IPS-11a (cell line): ENCODE data around the gene SUPT3H.

ENCODE experiments used
- H3K4me3 ChIP-seq: one replicate; pipeline ENCODE4 v1.5.1; 2013; ENCODE audit warnings: low read depth, low read length, control low read depth

SUPT3H gene

DNA sequence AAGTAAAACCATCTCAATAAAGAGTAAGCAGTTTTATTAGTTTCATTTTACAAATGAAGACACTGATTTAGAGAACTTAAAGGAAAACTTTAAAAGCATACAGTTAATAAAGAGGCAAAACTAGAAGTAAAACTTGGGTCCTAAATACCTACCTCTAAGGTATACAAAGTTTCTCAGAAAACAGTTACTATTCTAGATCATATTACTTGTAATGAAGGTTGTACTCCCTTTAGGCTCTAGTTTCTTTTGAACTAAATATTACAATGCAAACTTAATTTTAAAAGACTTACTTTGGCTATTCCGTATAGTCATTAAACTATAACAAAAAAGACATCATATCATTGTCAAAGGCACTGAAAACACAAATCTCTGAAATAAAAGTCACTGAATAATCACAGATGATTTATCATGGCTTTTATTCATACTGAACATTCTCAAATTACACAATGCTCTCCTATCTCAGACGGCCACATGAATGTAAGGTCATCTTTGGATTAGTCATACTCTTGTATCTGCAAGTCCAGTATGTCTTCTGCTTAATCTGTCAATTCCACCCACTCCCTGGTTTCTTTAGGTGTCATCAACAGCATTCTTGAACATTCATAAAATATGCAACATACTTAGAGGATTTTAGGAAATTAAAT, 411.2 kb downstream of the SUPT3H start:
- H3K4me3 ChIP-seq = no peak overlapping the region

DNA sequence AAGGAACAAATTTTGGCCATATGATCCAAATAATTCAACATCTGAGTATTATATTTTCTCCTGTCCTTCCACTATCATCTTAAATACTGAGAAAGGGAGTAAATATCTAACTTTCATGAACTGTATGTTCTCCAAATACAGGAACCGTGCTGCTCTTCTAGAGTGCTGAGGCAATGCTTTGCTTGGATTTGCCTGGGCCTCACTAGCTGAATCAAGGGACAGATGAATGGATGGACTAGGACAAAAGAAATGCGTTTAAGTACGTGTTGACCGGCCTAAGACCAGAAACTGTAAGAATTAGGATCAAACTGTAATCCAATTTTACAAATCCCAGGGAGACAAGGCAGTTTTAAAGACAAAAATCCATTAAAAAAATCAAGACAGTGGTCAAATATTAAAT, 412.0 kb downstream of the SUPT3H start:
- H3K4me3 ChIP-seq = no peak overlapping the region

DNA sequence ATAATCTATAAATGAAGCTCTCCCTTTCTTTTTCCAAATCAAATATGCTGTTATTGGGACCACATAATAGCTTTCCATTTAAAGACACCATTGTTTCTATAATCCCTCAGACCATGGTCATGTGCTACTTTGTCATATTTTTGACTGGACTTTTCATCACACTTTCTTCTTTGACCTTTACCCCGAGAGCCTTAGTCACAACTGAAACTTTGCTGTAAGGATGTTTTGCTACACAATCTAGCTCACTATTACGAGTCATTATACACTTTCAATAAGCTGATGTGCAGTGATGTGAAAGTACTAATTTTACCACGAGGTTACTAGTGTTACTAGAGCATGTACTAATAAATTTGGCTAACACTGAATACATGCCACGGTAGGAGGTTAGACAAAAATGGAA, 416.8 kb downstream of the SUPT3H start:
- H3K4me3 ChIP-seq = no peak overlapping the region

DNA sequence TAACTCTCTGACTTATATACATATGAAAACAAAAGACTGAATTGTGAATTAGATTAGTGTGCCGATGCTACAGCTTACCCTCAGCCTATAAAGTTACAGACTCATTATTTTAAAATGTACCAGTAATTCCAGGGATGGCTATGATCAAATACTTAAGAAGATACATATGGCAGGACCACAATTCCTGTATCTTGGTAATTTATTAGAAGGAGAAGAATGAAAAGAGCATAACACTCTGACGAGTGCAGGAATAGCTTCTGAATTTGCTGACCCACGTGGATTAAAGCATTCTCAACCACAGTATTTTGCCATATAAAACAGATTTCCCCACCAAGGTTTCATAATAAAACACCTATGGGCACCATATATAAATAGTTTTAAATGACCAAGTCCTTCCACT, 418.1 kb downstream of the SUPT3H start:
- no peak overlapping the region for H3K4me3 ChIP-seq

DNA sequence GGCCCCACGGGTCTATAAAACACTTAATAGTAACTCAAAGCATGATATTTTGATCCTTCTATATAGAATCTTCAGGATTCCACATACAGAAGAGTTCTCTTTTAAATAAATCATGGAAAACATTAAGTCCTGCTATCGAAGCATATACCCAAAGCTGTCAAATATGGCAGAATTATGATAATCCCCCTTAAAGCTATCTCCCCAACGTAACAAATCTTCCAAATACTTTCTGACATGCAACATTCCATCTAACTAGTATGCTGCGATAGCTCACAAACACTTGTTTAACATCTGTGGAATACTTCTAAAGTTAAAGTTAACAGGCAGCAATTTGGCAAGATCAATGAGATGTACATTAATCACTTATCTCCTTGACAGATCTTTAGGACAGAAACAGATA, 420.6 kb downstream of the SUPT3H start:
- no peak overlapping the region for H3K4me3 ChIP-seq

DNA sequence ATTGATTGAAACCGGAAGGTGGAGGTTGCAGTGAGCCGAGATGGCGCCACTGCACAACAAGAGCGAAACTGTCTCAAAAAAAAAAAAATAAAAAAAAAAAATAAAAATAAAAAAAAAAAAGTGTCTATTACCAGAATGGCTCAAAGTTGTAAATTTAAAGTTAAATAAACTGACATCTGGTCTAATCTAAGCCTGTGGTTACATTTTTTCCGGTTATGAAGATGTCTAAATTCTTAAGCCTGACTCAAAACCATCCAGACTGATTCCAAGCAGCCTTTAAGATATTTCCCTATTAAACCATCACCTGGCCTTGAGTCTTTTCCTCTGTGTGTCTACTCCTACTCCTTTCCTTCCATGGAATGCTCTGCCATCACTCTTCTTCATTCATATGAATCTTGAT, 421.3 kb downstream of the SUPT3H start:
- no peak overlapping the region for H3K4me3 ChIP-seq

DNA sequence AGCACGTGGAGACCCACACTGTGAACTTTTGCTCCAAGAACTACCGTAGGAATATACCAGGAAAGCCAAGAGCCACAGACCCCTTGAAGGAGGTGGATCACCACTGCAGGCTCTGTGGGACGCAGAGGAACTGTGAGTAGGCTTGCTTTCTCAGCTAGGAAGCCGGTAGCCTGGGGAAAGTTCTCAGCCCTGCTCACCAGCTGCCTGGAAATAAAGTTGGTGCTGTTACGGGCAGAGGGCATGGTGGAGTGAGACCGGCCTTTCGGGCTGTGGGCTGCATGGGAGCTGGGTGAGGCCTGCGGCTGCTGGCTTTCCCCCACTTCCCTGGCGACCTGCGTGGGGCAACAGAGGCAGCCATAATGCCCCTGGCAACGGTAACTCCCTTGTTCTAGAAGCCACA, 422.6 kb downstream of the SUPT3H start:
- no peak overlapping the region for H3K4me3 ChIP-seq

DNA sequence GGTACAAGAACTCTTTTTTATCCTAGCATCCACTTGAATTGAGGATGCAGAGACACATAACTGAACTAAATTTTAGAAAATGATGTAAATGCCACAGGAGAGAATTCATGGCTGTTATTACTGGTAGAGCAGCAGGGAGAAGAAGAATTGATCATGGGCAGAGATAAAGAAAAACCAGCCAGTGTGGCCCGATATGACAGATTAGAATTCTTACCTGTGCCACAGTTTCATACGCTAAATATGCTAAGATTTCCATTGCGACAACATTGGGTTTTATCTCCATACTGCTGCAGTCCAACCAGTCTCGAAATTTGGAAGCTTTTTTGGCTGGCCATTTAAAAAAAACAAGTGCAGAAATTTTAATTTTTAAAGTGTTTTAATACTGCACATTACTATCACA, 423.5 kb downstream of the SUPT3H start:
- H3K4me3 ChIP-seq = no peak overlapping the region

DNA sequence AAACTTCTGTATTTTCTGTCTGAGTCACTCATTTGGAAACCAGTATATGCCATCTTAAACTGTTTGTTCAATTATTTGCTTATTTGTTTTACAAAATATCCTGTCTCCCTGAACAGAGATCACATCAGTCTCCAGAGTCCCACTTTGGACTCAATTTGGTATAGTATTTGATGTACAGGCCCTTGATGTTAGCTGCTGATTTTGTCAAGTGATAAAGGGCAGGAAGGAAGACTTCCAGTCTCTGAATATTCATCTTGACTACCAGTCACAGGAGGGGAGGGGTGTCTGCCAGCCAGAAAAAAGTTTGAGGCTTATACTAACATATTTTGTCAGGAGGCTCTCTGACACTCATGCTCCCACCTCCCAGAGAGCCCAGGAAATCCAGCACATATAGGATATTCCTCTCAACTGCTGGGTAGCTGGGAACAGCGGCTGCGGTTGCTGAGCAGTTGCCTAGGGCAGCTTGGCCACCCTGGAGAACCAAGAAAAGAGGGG, 426.4 kb downstream of the SUPT3H start:
- no peak overlapping the region for H3K4me3 ChIP-seq

DNA sequence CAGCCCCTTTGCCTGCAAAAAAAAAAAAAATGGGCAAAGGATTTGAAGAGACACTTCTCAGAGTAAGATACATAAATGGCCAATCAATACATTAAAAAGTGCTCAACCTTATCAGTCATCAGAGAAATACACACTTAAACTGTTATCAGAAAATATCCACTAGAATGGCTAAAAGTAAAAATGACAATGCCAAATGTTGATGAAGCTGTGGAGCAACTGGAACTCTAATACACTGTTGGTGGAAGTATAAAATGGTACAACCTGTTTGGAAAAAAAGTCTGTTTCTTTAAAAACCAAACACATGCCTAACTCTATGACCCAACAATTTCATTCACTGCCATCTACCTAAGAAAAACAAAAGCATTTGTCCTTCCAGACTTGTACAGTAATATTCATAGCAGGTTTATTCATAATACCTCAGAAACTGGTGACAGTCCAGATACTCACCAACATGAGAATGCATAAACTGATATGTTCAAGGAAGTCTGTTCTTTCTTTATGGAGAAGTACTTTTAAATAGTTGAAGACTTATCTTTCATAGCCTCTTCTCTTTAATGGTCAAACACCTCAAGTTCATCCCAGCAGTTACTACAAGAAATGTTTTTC, 428.0 kb downstream of the SUPT3H start:
- H3K4me3 ChIP-seq = no peak overlapping the region

DNA sequence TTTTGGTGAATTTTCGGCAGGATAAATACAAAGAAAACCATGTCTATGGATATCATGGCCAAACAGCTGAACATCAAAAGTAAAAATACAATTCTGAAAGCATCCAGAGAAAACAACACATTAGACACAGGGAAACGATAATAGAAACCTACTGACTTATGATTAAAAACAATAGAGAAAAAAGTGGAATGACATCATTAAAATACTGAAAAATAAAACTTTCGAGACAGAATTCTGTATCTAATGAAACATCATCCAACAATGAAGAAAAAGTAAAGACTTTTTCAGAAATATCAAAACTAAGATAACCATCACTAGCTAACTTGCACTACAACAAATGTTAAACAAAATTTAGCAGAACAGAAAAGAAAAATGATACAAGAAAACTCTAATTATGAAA, 434.2 kb downstream of the SUPT3H start:
- H3K4me3 ChIP-seq = no peak overlapping the region

DNA sequence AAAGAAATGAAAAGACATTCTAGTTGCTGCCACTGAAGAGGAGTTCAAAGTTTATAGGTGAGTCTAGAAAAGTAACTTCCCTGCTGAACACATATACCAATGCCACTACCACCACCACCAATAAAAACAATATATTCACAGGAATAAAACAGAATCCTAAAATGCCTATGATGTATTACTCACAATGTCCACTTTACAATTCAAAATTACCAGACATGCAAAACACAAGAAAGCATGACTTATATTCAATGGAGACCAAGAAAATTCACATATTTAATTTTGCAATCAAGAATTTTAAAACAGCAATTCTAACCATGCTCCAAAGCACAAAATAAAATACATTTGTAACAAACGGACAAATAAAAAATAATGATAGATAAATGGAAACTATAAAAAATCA, 434.9 kb downstream of the SUPT3H start:
- H3K4me3 ChIP-seq = no peak overlapping the region

DNA sequence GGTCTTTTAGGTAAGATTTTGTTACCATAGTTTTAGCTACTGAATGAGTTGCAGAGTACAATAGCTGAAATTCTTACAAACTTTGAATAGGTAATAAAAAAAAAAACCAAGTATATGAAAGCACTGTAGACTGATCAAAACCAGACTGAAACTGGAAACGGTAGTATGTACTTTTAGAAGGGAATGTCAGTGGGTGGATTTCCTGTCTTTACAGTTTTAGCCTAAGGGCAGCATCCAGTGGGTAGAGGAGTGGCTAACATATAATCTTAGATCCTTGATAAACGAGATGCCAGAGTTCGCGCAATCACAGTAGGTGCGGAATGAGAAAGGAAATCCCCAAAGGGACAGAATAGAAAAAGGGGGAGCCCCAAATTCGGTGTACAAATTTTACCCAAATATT, 435.5 kb downstream of the SUPT3H start:
- no peak overlapping the region for H3K4me3 ChIP-seq

DNA sequence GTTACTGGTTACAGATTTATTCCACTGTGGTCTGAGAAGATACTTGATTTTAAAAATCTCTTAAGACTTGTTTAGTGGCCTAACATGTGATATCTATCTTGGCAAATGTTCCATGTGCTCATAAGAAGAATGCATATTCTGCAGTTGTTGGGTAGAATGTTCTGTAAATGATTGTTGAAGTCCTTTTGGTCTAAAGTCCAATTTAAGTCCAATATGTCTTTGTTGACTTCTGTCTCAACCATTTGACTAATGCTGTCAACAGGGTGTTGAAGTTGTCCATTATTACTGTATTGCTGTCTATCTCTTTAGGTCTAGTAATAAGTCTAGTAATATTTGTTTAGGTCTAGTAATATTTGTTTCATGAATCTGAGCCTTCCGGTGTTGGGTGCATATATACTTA, 437.4 kb downstream of the SUPT3H start:
- H3K4me3 ChIP-seq = no peak overlapping the region

DNA sequence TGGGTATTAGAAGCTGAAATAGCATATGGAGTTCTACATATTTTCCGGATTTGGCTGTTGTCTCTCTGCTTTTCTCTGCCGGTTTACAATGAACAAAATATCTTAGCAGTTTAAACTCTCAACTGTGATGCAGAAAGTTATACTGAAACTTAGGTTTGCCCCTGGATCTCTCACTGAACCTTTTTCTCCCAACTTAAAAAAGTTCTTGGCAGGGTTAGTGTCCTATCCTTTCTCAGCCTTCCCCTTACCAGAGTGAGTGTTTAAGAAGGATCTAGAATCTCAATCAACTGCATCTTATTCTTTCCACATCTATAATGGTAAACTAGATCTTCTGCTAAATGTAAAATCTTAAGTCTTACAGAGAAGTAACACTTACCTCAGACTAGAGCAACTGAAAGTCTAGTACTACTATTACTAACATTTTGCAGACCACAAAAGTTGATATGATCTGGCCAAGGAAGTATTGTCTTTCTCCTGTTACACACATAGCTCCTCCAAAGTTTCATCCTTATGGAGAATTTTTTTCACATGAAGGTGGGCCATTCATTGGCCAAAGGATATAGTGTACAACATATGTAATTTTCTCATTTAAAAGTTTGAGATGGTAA, 441.9 kb downstream of the SUPT3H start:
- H3K4me3 ChIP-seq = no peak overlapping the region

DNA sequence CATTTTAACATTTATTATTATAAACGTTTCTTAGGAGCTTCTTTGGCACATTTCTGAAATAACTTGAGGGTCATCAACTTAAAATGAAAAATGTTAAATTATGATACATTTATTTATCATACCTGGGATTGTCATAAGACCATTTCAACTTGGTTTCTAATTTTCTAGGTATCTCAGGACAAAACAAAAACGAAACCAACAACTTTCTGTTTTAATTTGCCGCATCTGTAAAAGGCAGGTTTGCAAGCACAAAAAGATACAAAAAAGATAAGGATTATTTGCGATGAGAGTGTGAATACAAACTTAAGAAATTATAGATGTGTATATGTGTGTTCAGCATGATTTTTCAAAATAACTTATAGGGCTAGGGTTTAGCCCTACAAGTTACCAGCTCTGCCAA, 444.6 kb downstream of the SUPT3H start:
- H3K4me3 ChIP-seq = no peak overlapping the region

DNA sequence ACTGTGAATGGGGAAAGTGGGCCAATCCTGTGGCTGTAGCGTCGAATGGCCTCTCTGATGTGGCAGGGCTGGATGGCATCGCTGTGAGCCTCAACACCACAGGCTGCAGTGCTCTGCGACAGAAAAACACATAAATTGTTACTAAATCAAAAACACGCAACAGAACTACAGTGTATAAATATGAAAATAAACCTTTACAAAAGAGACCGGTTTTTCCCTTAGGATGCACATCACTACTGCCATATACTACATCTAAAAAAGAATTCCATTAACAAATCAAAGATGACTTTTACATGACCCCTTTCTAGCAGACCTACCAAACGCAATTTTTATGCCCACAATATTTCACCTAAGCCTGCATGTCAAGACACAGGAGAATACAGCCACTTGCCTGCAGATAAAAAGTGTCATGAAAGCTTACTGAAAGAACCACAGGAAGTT, 445.1 kb downstream of the SUPT3H start:
- H3K4me3 ChIP-seq = no peak overlapping the region

DNA sequence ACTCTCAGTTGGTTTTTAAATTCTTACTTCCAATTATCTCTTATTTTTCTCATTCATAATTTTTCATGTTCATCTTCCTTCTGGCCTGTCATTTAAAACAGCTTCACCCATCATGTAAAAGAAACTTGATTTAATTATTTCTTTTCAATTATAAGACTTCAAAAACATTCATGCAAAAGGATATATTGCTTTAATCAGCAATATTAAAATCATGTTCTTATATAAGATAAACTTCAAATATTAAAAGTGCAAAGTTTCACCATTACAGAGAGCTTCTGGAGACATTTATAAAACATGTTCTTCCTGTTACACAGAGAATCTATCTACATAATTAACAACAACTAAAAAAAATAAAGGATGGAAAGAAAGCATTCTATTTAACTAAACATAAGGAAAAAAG, 446.3 kb downstream of the SUPT3H start:
- H3K4me3 ChIP-seq = no peak overlapping the region

DNA sequence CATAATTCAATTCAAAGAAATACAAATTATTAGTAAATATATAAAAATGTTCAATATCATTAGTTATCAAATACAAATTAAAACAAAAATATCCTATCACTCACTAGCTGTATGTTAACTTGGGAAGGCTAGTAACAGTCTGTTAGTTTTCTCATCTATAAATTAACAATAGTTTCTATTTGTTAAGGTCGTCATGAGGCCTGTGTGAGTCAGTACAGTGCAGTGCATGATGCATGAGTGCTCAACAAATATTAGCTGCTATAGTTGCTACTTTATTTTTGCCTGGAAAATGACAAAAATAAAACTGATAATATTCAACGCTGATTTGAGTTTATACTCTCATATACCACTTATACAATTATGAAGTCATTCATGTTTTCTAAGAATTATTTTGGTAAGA, 451.2 kb downstream of the SUPT3H start:
- no peak overlapping the region for H3K4me3 ChIP-seq

DNA sequence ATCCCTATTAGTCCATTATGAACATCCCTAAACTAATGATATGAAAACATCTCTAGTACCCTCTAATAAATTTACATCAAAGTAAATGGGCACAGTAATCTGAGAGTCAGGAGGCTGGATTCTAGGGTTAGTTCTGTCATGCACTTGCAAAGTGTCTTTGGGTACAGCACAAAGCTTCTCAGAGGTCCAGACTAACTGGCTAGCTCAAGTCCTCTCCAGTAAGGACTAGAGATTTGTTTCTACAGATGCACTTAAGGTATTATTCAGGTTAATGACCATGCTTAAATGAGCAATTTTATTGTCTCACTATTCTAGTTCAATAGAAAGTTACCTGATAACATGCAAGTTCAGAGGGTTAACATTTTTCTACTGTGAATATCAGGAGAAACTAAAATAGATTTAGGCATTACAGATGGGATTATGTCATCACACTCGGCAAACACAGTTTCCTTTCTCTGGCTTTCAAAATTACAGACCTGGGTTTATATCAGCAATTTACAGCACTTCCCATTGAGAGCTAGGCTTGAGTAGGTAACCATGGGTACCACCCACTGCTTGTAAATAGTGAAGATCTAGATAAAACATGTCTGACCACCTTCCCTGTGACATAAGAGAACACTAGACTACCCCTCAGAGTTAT, 452.5 kb downstream of the SUPT3H start:
- no peak overlapping the region for H3K4me3 ChIP-seq

DNA sequence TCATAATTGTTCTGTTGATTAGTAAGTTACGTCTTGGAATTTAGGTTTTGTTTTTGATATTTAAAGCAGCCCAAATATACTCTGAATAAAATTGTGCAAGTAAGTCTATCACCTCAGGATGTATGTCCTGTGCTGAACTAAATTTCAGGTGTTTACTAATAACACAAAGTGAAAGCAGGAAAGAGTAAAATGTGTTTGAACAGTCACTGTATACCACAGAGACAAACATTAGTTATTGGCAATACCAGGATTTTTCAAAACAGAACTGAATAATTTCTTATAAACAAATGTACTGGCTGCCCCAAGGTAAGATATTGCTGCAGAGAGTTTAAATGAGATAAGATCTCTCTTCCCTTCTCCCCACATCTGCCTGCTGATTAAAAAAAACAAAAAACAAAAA, 454.3 kb downstream of the SUPT3H start:
- no peak overlapping the region for H3K4me3 ChIP-seq

DNA sequence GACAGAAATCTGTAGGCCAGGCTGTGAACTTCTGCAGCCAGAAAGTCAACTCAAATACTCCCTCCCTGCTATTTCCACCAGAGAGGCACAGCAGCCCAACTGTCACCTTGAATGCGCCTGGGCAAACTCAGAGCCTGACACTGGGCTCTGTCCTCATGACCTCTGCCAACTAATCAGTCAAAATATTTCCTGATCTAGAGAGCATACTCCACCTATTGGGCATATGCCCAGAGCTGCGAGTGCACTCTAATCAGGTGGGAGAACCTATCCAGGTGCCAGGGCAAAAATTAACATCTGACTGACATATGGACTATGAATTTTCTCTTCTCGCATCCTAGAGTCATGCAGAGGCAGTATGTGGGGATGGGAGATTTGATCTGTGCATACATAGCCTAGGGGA, 455.9 kb downstream of the SUPT3H start:
- H3K4me3 ChIP-seq = no peak overlapping the region
